Nephron progenitor cell (in vitro differentiated cells): ENCODE data around the gene SLC16A13.
"Not testable (repeated sequence)": the region's sequence is repeated elsewhere in the genome, so short reads cannot be mapped to it uniquely, and the experiment has no call there.

Experiments used
- DNase-seq: peaks from one replicate; pipeline ENCODE4 v3.0.0; 2021
- H3K27ac Mint-ChIP-seq: 2 replicates; pipeline ENCODE4 v1.8.0; 2021; ENCODE audit warnings: mild to moderate bottlenecking, moderate library complexity, mixed read lengths
- H3K27me3 Mint-ChIP-seq: 2 replicates; pipeline ENCODE4 v1.8.0; 2021; ENCODE audit warnings: mild to moderate bottlenecking, low read depth, mixed read lengths; ENCODE audit not compliant: poor library complexity
- H3K36me3 Mint-ChIP-seq: 2 replicates; pipeline ENCODE4 v1.8.0; 2021; ENCODE audit warnings: low read depth, mixed read lengths
- H3K4me1 Mint-ChIP-seq: 2 replicates; pipeline ENCODE4 v1.8.0; 2021; ENCODE audit warnings: mixed read lengths
- H3K4me3 Mint-ChIP-seq: 2 replicates; pipeline ENCODE4 v1.8.0; 2021; ENCODE audit warnings: mild to moderate bottlenecking, moderate library complexity, mixed read lengths
- H3K9me3 Mint-ChIP-seq: 2 replicates; pipeline ENCODE4 v1.8.0; 2021; ENCODE audit warnings: mild to moderate bottlenecking, moderate library complexity, mixed read lengths
- TF ChIP-seq, protein P1 (sequence below): fragments of 200-600 bp; sonication (generic); IDR thresholded peaks from 2 replicates; pipeline ENCODE4 v1.5.0; 2021; ENCODE audit warnings: antibody characterized with exemption

SLC16A13 gene

DNA sequence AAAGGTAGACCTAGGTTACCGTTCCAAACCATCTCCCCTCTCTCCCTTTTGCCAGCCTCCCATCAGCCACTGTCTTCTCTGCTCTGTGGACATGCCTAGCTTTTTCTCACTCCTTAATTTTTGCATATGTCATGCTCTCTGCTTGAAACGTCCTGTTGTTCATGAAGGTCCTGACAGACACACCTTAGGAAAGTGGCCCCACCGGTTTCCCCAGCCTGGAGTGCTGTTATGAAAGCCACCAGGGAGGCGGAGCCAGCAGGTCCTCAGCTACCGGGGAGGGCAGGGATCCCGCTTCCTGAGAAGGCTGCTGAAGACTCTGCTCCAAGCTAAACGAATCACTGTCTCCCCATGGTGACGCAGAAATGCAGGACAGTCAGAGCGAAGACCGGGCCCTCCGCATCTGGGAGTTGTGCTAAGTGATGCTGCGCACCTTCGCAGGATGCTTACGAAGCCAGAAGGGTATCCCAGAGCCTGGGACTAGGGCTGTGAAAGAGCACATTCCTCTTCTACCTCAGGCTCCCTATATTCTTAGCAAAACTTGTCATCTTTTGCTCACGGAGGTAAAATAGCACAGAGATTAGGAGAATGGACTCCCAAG, 10.4 kb downstream of the SLC16A13 start:
- H3K27ac Mint-ChIP-seq, result peak overlapping the region; percentile 14
- H3K4me1 Mint-ChIP-seq, result peaks cover 45% of the 10 kb centered on the region
- no peaks in the 10 kb centered on the region for H3K9me3 Mint-ChIP-seq
- no peaks in the 10 kb centered on the region for H3K36me3 Mint-ChIP-seq
- peaks cover 31% of the 10 kb centered on the region for H3K27me3 Mint-ChIP-seq
- peak overlapping the region; percentile 84 for H3K4me3 Mint-ChIP-seq
- DNase-seq, result peak; percentile 48
- TF ChIP-seq, protein P1, sequence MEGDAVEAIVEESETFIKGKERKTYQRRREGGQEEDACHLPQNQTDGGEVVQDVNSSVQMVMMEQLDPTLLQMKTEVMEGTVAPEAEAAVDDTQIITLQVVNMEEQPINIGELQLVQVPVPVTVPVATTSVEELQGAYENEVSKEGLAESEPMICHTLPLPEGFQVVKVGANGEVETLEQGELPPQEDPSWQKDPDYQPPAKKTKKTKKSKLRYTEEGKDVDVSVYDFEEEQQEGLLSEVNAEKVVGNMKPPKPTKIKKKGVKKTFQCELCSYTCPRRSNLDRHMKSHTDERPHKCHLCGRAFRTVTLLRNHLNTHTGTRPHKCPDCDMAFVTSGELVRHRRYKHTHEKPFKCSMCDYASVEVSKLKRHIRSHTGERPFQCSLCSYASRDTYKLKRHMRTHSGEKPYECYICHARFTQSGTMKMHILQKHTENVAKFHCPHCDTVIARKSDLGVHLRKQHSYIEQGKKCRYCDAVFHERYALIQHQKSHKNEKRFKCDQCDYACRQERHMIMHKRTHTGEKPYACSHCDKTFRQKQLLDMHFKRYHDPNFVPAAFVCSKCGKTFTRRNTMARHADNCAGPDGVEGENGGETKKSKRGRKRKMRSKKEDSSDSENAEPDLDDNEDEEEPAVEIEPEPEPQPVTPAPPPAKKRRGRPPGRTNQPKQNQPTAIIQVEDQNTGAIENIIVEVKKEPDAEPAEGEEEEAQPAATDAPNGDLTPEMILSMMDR, result no peak

DNA sequence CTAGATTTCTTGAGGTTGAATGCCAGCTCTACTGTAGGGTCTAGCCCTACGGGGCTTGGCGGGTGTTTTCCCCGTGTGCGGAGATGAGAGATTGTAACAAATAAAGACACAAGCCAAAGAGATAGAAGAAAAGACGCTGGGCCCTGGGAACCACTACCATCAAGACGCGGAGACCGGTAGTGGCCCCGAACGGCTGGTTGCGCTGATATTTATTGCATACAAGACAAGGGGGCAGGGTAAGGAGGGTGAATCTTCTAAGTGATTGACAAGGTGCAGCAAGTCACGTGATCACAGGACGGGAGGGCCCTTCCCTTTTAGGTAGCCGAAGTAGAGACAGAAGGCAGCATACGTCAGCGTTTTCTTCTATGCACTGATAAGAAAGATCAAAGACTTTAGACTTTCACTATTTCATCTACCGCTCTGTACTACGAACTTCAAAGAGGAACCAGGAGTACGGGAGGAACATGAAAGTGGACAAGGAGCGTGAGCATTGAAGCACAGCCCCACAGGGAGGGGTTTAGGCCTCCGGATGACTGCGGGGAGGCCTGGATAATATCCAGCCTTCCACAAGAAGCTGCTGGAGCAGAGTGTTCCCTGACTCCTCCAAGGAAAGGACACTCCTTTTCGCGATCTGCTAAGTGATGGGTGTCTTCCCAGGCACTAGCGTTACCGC, 11.0 kb downstream of the SLC16A13 start:
- H3K9me3 Mint-ChIP-seq, H3K36me3 Mint-ChIP-seq: not testable (repeated sequence)
- Mint-ChIP-seq H3K27me3 (peaks cover 27% of the 10 kb centered on the region), H3K4me1 (peaks cover 38% of the 10 kb centered on the region), H3K4me3 (peak overlapping the region; percentile 84), H3K27ac (peak overlapping the region; percentile 14)
- peak; percentile 33 for DNase-seq

DNA sequence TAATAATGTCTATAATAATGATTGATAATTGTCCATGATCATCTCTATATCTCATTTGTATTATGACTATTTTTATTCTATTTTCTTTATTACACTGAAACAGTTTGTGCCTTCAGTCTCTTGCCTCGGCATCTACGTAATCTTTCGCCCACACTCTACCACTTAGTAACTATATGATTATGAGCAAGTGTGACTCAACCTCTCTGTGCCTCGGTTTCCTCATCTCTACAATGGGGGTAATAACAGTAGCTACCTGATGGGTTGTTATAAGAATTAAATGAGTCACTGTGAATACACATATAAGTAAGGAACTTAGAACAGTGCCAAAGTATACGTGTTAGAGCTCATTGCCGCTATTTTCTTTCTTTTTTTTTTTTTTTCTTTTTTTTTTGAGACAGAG, 11.8 kb downstream of the SLC16A13 start:
- H3K4me1 Mint-ChIP-seq, result peaks cover 33% of the 10 kb centered on the region
- TF ChIP-seq, protein P1, result no peak
- H3K27me3 Mint-ChIP-seq, result peaks cover 21% of the 10 kb centered on the region
- DNase-seq, result no peak
- no peak overlapping the region for H3K27ac Mint-ChIP-seq
- H3K36me3 Mint-ChIP-seq, result no peaks in the 10 kb centered on the region
- peak overlapping the region; percentile 84 for H3K4me3 Mint-ChIP-seq
- no peaks in the 10 kb centered on the region for H3K9me3 Mint-ChIP-seq

DNA sequence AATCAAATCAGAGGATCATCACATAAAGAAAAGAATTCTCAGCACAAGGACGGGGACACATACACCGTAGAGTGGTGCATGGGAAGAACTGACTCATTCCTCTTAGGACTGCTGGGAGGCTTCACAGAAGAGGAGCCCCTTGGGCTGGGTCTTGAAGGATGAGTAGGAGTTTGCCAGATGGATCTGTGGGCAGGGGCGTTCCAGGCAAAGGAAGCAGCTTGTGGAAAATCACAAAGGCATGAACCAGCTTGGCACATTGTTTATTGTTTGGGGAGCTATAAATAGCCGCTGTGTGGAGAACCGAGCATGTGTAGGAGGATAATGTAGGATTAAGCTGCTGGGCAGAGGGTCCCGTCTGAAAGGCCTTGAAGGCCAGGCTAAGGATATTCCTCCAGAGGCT, 13.2 kb downstream of the SLC16A13 start:
- Mint-ChIP-seq H3K27me3 (peaks cover 15% of the 10 kb centered on the region), H3K27ac (no peak overlapping the region), H3K36me3 (no peaks in the 10 kb centered on the region), H3K4me3 (no peak overlapping the region), H3K9me3 (no peaks in the 10 kb centered on the region), H3K4me1 (peaks cover 37% of the 10 kb centered on the region)
- DNase-seq, result no peak
- TF ChIP-seq, protein P1, result no peak

DNA sequence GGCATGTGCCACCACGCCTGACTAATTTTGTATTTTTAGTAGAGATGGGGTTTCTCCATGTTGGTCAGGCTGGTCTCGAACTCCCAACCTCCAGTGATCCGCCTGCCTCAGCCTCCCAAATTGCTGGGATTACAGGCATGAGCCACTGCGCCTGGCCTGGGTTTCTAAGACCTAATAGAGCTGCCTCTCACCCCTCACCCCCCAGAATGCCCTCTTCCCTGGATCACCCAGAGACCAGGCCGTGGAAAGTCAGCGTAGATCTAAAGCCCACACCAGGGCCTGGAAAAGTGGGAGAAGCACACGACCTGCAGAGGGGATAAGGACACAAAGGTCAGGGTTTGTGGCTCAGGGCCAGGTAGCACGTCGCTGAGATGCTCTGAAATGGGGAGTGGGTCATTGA, 14.8 kb downstream of the SLC16A13 start:
- H3K9me3 Mint-ChIP-seq, H3K27me3 Mint-ChIP-seq: not testable (repeated sequence)

DNA sequence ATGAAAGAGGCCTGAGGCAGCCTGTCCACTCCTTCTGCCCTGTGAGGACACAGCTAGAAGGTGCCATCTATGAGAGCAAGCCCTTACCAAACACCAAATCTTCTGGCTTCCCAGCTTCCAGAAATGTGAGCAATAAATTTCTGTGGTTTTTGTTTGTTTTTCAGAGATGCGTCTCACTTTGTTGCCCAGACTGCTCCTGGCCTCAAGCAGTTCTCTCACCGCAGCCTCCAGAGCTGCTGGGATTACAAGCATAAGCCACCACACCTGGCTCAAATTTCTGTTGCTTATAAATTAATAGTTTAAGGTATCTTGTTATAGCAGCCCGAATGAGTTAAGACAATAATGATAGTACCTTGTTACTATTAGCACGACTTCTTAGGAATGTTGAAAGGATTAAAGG, 20.6 kb downstream of the SLC16A13 start:
- Mint-ChIP-seq H3K27me3 (no peaks in the 10 kb centered on the region), H3K4me3 (no peak overlapping the region), H3K4me1 (peaks cover 20% of the 10 kb centered on the region), H3K36me3 (no peaks in the 10 kb centered on the region), H3K27ac (no peak overlapping the region), H3K9me3 (no peaks in the 10 kb centered on the region)
- DNase-seq, result no peak
- TF ChIP-seq, protein P1, result no peak

More for the DNA sequence above, 14.8 kb downstream of the SLC16A13 start:
- DNase-seq, H3K4me3 Mint-ChIP-seq, H3K27ac Mint-ChIP-seq, H3K36me3 Mint-ChIP-seq: not testable (repeated sequence)
- peaks cover 48% of the 10 kb centered on the region for H3K4me1 Mint-ChIP-seq
